Lower leg skin (tissue), 3 donors: ENCODE measurements around the gene ZNF407.

Experiments
- POLR2A ChIP-seq, 2 donors: fragments of 450-650 bp; IDR thresholded peaks; one replicate each; pipeline ENCODE4 v1.6.1; 2016 to 2017; ENCODE audit warnings: antibody characterized with exemption in 2 of 2, mild to moderate bottlenecking in 1 of 2, moderate library complexity in 1 of 2
- TF ChIP-seq, protein P1 (sequence below), 3 donors: fragments of 450-650 bp; IDR thresholded peaks; one replicate each; pipeline ENCODE4 v1.5.1; 2016; ENCODE audit warnings: antibody characterized with exemption in 3 of 3, mild to moderate bottlenecking in 3 of 3, moderate library complexity in 2 of 3

GRCh38 chr18:74551452-74551851, 46.2 kb upstream of the ZNF407 start:
- TF ChIP-seq, protein P1, sequence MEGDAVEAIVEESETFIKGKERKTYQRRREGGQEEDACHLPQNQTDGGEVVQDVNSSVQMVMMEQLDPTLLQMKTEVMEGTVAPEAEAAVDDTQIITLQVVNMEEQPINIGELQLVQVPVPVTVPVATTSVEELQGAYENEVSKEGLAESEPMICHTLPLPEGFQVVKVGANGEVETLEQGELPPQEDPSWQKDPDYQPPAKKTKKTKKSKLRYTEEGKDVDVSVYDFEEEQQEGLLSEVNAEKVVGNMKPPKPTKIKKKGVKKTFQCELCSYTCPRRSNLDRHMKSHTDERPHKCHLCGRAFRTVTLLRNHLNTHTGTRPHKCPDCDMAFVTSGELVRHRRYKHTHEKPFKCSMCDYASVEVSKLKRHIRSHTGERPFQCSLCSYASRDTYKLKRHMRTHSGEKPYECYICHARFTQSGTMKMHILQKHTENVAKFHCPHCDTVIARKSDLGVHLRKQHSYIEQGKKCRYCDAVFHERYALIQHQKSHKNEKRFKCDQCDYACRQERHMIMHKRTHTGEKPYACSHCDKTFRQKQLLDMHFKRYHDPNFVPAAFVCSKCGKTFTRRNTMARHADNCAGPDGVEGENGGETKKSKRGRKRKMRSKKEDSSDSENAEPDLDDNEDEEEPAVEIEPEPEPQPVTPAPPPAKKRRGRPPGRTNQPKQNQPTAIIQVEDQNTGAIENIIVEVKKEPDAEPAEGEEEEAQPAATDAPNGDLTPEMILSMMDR (IDR thresholded peaks at IDR 0.05) = no peak
- TF ChIP-seq POLR2A (IDR thresholded peaks at IDR 0.05) = no peak
